D341Med (cell line): ENCODE results near the gene CNTNAP5.

Experiments used
- DNase-seq: peaks from one replicate; pipeline ENCODE4 v3.0.0; 2012; ENCODE audit warnings: low spot score

The CNTNAP5 gene

GRCh38 chr2:124159166-124159565, 134.1 kb downstream of the CNTNAP5 start:
- no peak for DNase-seq

- DNase-seq = no peak
Measured at GRCh38 chr2:124161542-124161941, 136.5 kb downstream of the CNTNAP5 start.

- no peak for DNase-seq
Measured at GRCh38 chr2:124162256-124162655, 137.2 kb downstream of the CNTNAP5 start.

- DNase-seq = no peak
Measured at GRCh38 chr2:124163840-124164239, 138.8 kb downstream of the CNTNAP5 start.

GRCh38 chr2:124165698-124166097, 140.6 kb downstream of the CNTNAP5 start:
- no peak for DNase-seq

- DNase-seq = no peak
Measured at GRCh38 chr2:124171472-124172063, 146.5 kb downstream of the CNTNAP5 start.

GRCh38 chr2:124178719-124179118, 153.6 kb downstream of the CNTNAP5 start:
- DNase-seq = no peak

- DNase-seq = no peak
Measured at GRCh38 chr2:124180635-124181034, 155.5 kb downstream of the CNTNAP5 start.

- no peak for DNase-seq
Measured at GRCh38 chr2:124186801-124187200, 161.7 kb downstream of the CNTNAP5 start.

- no peak for DNase-seq
Measured at GRCh38 chr2:124187948-124188347, 162.9 kb downstream of the CNTNAP5 start.

- no peak for DNase-seq
Measured at GRCh38 chr2:124193706-124194105, 168.6 kb downstream of the CNTNAP5 start.

- no peak for DNase-seq
Measured at GRCh38 chr2:124201713-124202112, 176.6 kb downstream of the CNTNAP5 start.

- no peak for DNase-seq
Measured at GRCh38 chr2:124209441-124209840, 184.4 kb downstream of the CNTNAP5 start.

GRCh38 chr2:124211461-124211860, 186.4 kb downstream of the CNTNAP5 start:
- DNase-seq = no peak

- DNase-seq = no peak
Measured at GRCh38 chr2:124213977-124214587, 189.0 kb downstream of the CNTNAP5 start.

- no peak for DNase-seq
Measured at GRCh38 chr2:124246170-124246569, 221.1 kb downstream of the CNTNAP5 start.

- peak; percentile 48 for DNase-seq
Measured at GRCh38 chr2:124248386-124248785, 223.3 kb downstream of the CNTNAP5 start.

- DNase-seq = no peak
Measured at GRCh38 chr2:124250433-124250832, 225.3 kb downstream of the CNTNAP5 start.

- no peak for DNase-seq
Measured at GRCh38 chr2:124254621-124255020, 229.5 kb downstream of the CNTNAP5 start.

GRCh38 chr2:124257120-124257519, 232.0 kb downstream of the CNTNAP5 start:
- DNase-seq = no peak

GRCh38 chr2:124258140-124258880, 233.2 kb downstream of the CNTNAP5 start:
- DNase-seq = no peak

GRCh38 chr2:124261456-124261855, 236.4 kb downstream of the CNTNAP5 start:
- no peak for DNase-seq

- no peak for DNase-seq
Measured at GRCh38 chr2:124264551-124265091, 239.5 kb downstream of the CNTNAP5 start.
